Measurements from ENCODE around the gene KCNA1.

DNA sequence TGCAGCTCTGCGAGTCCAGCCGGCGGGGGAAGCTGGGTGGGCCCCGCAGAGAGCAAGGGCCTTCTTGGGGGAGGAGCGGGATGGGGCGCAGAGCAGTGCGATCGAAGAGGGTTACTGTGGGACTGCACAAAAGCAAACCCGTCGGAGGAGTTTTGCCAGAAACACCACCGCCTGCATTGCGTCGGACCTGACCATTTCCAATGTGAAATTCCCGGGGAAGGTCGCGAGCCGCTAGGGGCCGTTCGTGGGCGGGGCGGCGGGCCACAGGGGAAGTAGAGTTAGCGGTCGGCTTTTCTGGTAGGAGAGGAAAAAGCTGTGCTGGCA is 333 bp upstream of the KCNA1 start:
- TF ChIP-seq, protein P1, sequence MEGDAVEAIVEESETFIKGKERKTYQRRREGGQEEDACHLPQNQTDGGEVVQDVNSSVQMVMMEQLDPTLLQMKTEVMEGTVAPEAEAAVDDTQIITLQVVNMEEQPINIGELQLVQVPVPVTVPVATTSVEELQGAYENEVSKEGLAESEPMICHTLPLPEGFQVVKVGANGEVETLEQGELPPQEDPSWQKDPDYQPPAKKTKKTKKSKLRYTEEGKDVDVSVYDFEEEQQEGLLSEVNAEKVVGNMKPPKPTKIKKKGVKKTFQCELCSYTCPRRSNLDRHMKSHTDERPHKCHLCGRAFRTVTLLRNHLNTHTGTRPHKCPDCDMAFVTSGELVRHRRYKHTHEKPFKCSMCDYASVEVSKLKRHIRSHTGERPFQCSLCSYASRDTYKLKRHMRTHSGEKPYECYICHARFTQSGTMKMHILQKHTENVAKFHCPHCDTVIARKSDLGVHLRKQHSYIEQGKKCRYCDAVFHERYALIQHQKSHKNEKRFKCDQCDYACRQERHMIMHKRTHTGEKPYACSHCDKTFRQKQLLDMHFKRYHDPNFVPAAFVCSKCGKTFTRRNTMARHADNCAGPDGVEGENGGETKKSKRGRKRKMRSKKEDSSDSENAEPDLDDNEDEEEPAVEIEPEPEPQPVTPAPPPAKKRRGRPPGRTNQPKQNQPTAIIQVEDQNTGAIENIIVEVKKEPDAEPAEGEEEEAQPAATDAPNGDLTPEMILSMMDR (IDR thresholded peaks at IDR 0.05; ENCODE audit: insufficient read depth, low read depth, low read length) = no peak
- TF ChIP-seq EZH2 (IDR thresholded peaks at IDR 0.05; ENCODE audit: insufficient read depth, low read length) = no peak
